Esophagus (tissue), 2 donors: ENCODE measurements around the gene HBEGF. TPM values are rescaled to one million over a fixed set of nuclear protein-coding genes. Genes with fewer than 3 reads are reported as not detected.

Source experiments
- H3K27ac ChIP-seq, 2 donors: one replicate each; pipeline ENCODE4 v1.5.1; 2013; ENCODE audit warnings: low read depth in 2 of 2, mild to moderate bottlenecking in 2 of 2, inconsistent platforms in 1 of 2, low read length in 1 of 2, moderate library complexity in 1 of 2
- H3K27me3 ChIP-seq, 2 donors: one replicate each; pipeline ENCODE4 v1.6.1; 2013; ENCODE audit warnings: low read length in 2 of 2, control low read depth in 1 of 2, mild to moderate bottlenecking in 1 of 2; ENCODE audit not compliant: insufficient read depth in 2 of 2, control insufficient read depth in 1 of 2
- H3K36me3 ChIP-seq, 2 donors: one replicate each; pipeline ENCODE4 v1.6.1; 2013; ENCODE audit warnings: low read length in 1 of 2; ENCODE audit not compliant: control insufficient read depth in 2 of 2, insufficient read depth in 2 of 2
- H3K4me1 ChIP-seq, 2 donors: one replicate each; pipeline ENCODE4 v1.6.1; 2013; ENCODE audit warnings: low read length in 1 of 2; ENCODE audit not compliant: control insufficient read depth in 2 of 2, insufficient read depth in 2 of 2
- H3K4me3 ChIP-seq, 2 donors: one replicate each; pipeline ENCODE4 v1.5.1; 2013; ENCODE audit warnings: low read length in 2 of 2, mild to moderate bottlenecking in 2 of 2, low read depth in 1 of 2, moderate library complexity in 1 of 2
- H3K9me3 ChIP-seq, 2 donors: one replicate each; pipeline ENCODE4 v1.6.1; 2013; ENCODE audit warnings: mild to moderate bottlenecking in 2 of 2, low read depth in 1 of 2, low read length in 1 of 2, moderate library complexity in 1 of 2; ENCODE audit not compliant: control insufficient read depth in 2 of 2, insufficient read depth in 1 of 2
- WGBS, 2 donors: extraction: QIAGEN DNeasy Blood & Tissue Kit; methylation state at CpG; one replicate each; pipeline ENCODE4 v1.1.7; 2013; 5-methylcytosine and 5-hydroxymethylcytosine counted together
- polyA plus RNA-seq, 2 donors: library from polyadenylated mRNA; stranded (reverse); fragments of 200-250 nt; gene quantifications; one replicate each; pipeline ENCODE4 v1.2.3, GENCODE V29; 2013
- donor health status: healthy with polysubstance abuse.
- donor health status: Bipolar disorder and iron deficiency.

HBEGF gene
- polyA plus RNA-seq, 2 donors = 9.3 to 23.5 TPM

DNA sequence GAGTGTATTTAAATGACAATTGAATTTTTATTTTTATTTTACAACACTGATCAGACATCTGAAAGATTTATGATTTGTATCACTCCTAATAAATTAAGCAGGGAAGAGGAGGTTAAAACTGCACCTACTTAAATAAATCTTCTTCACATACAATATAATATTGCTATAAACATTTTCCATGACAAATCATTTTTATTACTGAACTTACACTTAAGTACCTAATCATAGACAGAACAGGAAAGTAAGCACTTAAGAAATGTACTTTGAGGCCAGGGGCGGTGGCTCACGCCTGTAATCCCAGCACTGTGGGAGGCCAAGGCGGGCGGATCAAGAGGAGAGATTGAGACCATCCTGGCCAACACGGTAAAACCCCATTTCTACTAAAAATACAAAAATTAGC lies 47.3 kb downstream of the HBEGF start:
- Histone ChIP-seq H3K4me3 (no peak overlapping the region), H3K36me3 (no peaks in the 10 kb centered on the region), H3K27ac (no peak overlapping the region), H3K27me3 (no peaks in the 10 kb centered on the region), H3K9me3 (no peaks in the 10 kb centered on the region), H3K4me1 (no peaks in the 10 kb centered on the region)
- WGBS, 2 donors = 92% methylated on average over 5 of the region's 5 CpGs

DNA sequence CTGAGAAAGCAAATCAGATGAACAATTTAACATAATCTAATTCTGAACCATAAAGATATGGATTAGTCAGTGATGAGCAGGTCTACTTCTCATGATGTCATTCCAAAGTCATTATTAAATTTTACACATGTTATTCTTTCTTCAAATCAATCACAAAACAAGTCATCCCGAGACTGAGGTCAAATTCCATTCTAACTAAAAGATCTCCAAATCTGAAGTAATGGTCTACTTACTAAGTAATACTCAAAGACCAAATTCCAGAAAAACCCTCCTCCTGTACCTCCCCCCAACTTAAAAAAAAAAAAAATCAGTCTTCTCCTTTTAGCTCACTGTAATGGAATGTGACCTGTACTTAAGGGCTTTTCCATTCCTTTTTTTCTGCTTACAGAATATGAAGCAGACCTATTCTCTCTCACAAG lies 48.2 kb downstream of the HBEGF start:
- WGBS, 2 donors = 63 to 73% methylated on average over 1 of the region's 1 CpG
- Histone ChIP-seq H3K36me3 (no peaks in the 10 kb centered on the region), H3K27ac (no peak overlapping the region)

DNA sequence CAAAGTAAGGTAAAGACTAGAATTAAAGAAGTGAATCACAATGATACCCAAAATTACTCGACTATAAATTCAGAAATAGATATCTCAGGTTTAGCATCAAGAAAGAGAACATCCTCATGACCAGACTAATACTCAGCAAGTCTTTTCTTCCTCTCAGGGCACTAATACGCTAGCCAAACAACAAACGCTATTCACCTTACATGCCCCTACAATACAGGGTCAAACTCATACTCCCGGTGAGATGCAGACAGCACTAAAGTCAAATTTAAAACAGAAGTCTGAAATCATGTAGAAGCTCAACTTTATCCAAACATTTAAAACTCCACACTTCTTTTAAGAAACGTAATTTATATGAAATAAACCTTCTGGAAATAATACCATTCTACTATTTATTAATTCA lies 49.1 kb downstream of the HBEGF start:
- Histone ChIP-seq H3K4me3 (no peak overlapping the region), H3K27me3 (no peaks in the 10 kb centered on the region), H3K4me1 (no peaks in the 10 kb centered on the region), H3K36me3 (no peaks in the 10 kb centered on the region), H3K27ac (no peak overlapping the region), H3K9me3 (no peaks in the 10 kb centered on the region)
- WGBS, 2 donors = 73 to 74% methylated on average over 5 of the region's 5 CpGs

More for the DNA sequence above, 48.2 kb downstream of the HBEGF start:
- Histone ChIP-seq H3K4me3 (no peak overlapping the region), H3K27me3 (no peaks in the 10 kb centered on the region), H3K4me1 (no peaks in the 10 kb centered on the region), H3K9me3 (no peaks in the 10 kb centered on the region)

DNA sequence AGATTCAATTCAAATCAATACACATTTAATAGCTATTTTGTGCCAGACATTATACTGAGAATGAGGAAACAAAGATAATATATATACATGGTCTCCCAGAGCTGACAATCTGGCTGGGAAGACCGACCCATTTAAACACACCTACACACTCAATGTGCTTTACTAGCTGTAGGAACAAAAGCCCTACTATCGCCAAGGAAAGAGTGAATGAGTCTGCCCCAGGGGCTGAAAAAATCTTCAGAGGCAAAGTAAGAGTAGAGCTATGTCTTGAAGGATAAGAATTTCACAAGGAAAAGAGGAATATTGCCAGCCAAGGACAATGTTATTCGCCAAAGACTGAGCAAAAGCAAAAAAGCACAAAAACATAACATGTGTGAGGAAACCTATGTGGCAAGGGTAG lies 50.1 kb downstream of the HBEGF start:
- H3K36me3 ChIP-seq = no peaks in the 10 kb centered on the region
- H3K9me3 ChIP-seq = no peaks in the 10 kb centered on the region
- WGBS, 2 donors = 74 to 79% methylated on average over 3 of the region's 3 CpGs
- H3K27me3 ChIP-seq = no peaks in the 10 kb centered on the region
- H3K27ac ChIP-seq = no peak overlapping the region
- no peak overlapping the region for H3K4me3 ChIP-seq
- H3K4me1 ChIP-seq = no peaks in the 10 kb centered on the region

- 13 to 38% methylated on average over 1 of the region's 1 CpG for WGBS, 2 donors
- H3K4me3 ChIP-seq = no peak overlapping the region
- H3K4me1 ChIP-seq = no peaks in the 10 kb centered on the region
- no peaks in the 10 kb centered on the region for H3K9me3 ChIP-seq
- H3K27ac ChIP-seq = no peak overlapping the region
- H3K36me3 ChIP-seq = no peaks in the 10 kb centered on the region
- H3K27me3 ChIP-seq = no peaks in the 10 kb centered on the region
Measured at GRCh38 chr5:140295414-140295813, 51.0 kb downstream of the HBEGF start.

- H3K27ac ChIP-seq = no peak overlapping the region
- 74% methylated on average over 2 of the region's 2 CpGs for WGBS, 2 donors
- no peak overlapping the region for H3K4me3 ChIP-seq
- H3K4me1 ChIP-seq = no peaks in the 10 kb centered on the region
- no peaks in the 10 kb centered on the region for H3K9me3 ChIP-seq
- no peaks in the 10 kb centered on the region for H3K36me3 ChIP-seq
- H3K27me3 ChIP-seq = no peaks in the 10 kb centered on the region
Measured at GRCh38 chr5:140294753-140295152, 51.6 kb downstream of the HBEGF start.

DNA sequence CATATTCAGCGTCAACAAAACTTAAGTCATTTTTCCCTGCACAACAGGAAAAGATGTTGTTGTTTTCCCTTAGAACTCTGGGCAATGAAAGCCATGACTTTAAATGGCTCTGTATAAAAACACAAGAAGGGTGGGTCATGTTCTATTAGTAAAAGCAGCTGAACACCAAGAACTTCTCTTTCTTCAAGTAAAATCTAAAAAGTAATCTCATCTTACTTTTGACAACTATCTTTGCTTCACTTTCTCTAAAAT lies 52.6 kb downstream of the HBEGF start:
- Histone ChIP-seq H3K4me3 (no peak overlapping the region), H3K27me3 (no peaks in the 10 kb centered on the region), H3K27ac (no peak overlapping the region), H3K4me1 (no peaks in the 10 kb centered on the region), H3K9me3 (no peaks in the 10 kb centered on the region), H3K36me3 (no peaks in the 10 kb centered on the region)
- 67 to 69% methylated on average over 1 of the region's 1 CpG for WGBS, 2 donors

DNA sequence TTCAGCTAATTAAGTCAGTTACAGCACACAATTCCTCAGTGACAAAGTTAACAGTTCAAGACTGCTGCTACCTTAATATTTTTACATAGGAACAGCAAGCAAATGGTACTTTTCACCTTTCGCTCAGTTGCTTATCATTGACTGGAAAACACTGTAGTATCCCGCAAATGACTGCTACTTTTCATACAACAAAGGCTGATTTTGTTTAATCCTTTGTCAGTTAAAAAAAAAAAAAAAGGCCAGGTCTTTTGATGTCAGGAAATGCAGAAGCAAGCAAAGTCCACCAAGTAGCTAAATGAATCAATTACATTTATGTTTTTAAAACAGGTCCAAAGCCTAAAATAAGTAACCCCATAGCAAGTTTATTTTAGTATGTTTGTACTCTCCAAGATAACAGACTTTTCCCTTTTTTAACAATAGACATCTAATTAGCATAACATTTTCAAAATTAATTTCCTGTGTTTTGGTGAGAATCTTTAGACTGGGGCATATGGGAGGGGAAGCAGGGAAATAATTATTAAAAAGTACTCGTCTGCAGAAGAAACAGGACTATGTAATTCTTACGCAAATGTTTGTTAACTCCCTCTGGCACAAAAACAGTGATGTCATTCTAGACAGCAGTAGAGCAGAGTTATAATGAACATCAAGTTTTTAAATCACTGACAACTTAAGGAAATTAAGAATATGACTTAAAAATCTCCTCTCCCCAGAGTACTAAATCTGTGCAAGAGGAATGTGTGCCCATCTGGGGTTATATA lies 53.1 kb downstream of the HBEGF start:
- WGBS, 2 donors = 53 to 62% methylated on average over 4 of the region's 4 CpGs

GRCh38 chr5:140292212-140293036 lies 54.0 kb downstream of the HBEGF start:
- H3K9me3 ChIP-seq = no peaks in the 10 kb centered on the region
- 71 to 85% methylated on average over 1 of the region's 1 CpG for WGBS, 2 donors
- no peaks in the 10 kb centered on the region for H3K27me3 ChIP-seq
- H3K4me1 ChIP-seq = no peaks in the 10 kb centered on the region
- no peak overlapping the region for H3K27ac ChIP-seq
- no peak overlapping the region for H3K4me3 ChIP-seq
- no peaks in the 10 kb centered on the region for H3K36me3 ChIP-seq

More for the DNA sequence above, 53.1 kb downstream of the HBEGF start:
- H3K27ac ChIP-seq = no peak overlapping the region
- no peak overlapping the region for H3K4me3 ChIP-seq
- H3K36me3 ChIP-seq = no peaks in the 10 kb centered on the region
- H3K9me3 ChIP-seq = no peaks in the 10 kb centered on the region
- no peaks in the 10 kb centered on the region for H3K4me1 ChIP-seq
- H3K27me3 ChIP-seq = no peaks in the 10 kb centered on the region
